GM23338 (cell line): ENCODE data around the gene MTX3. TPM values are rescaled to one million over a fixed set of nuclear protein-coding genes. Genes with fewer than 3 reads are reported as not detected.

Source experiments
- ATAC-seq: fragments of 200-7000 bp; cut with Tn5 transposase; 3 replicates; pipeline ENCODE4 v1.9.1; 2020
- DNase-seq: peaks from one replicate; pipeline ENCODE4 v3.0.0-alpha.2; 2015; ENCODE audit warnings: low spot score
- H2AFZ ChIP-seq: fragments of 200-600 bp; sonication (generic); 2 replicates; pipeline ENCODE4 v1.8.0; 2016; ENCODE audit warnings: antibody characterized with exemption, mild to moderate bottlenecking, moderate library complexity
- H3F3A ChIP-seq: fragments of 200-600 bp; sonication (generic); replicated peaks from 2 replicates; pipeline ENCODE4 v1.8.0; 2017; ENCODE audit warnings: antibody characterized with exemption, mixed run types, low read depth
- H3K27ac ChIP-seq: fragments of 200-600 bp; sonication (generic); 2 replicates; pipeline ENCODE4 v1.6.1; 2016; ENCODE audit warnings: low read depth
- H3K27me3 ChIP-seq: fragments of 200-600 bp; sonication (generic); 2 replicates; pipeline ENCODE4 v1.8.0; 2016; ENCODE audit warnings: mild to moderate bottlenecking, mixed run types, moderate library complexity; ENCODE audit not compliant: insufficient read depth
- H3K36me3 ChIP-seq: fragments of 200-600 bp; sonication (generic); 2 replicates; pipeline ENCODE4 v1.8.0; 2016; ENCODE audit warnings: mild to moderate bottlenecking; ENCODE audit not compliant: insufficient read depth
- H3K4me1 ChIP-seq: fragments of 200-600 bp; sonication (generic); 2 replicates; pipeline ENCODE4 v1.8.0; 2016; ENCODE audit warnings: mild to moderate bottlenecking, moderate library complexity; ENCODE audit not compliant: insufficient read depth
- H3K4me2 ChIP-seq: fragments of 200-600 bp; sonication (generic); 2 replicates; pipeline ENCODE4 v1.7.1; 2017; ENCODE audit warnings: mixed run types
- H3K4me3 ChIP-seq: fragments of 200-600 bp; sonication (generic); 2 replicates; pipeline ENCODE4 v1.6.1; 2016; ENCODE audit warnings: mixed run types
- H3K79me2 ChIP-seq: fragments of 200-600 bp; sonication (generic); replicated peaks from 2 replicates; pipeline ENCODE4 v1.8.0; 2017; ENCODE audit warnings: mild to moderate bottlenecking; ENCODE audit not compliant: insufficient read depth
- H3K9me2 ChIP-seq: fragments of 200-600 bp; sonication (generic); 2 replicates; pipeline ENCODE4 v1.8.0; 2017; ENCODE audit not compliant: insufficient read depth
- H4K20me1 ChIP-seq: fragments of 200-600 bp; sonication (generic); replicated peaks from 2 replicates; pipeline ENCODE4 v1.8.0; 2017; ENCODE audit warnings: mild to moderate bottlenecking; ENCODE audit not compliant: insufficient read depth
- H3K27ac Mint-ChIP-seq: 2 replicates; pipeline ENCODE4 v1.8.0; 2020; ENCODE audit warnings: inconsistent platforms, mild to moderate bottlenecking, moderate library complexity, mixed read lengths
- H3K27me3 Mint-ChIP-seq: 3 replicates; pipeline ENCODE4 v1.8.0; 2022; ENCODE audit warnings: low read depth, mild to moderate bottlenecking, moderate library complexity, mixed read lengths, inconsistent platforms; ENCODE audit not compliant: insufficient read depth, poor library complexity
- H3K36me3 Mint-ChIP-seq: 3 replicates; pipeline ENCODE4 v1.8.0; 2021; ENCODE audit warnings: low read depth, mild to moderate bottlenecking, inconsistent platforms, moderate library complexity, mixed read lengths
- H3K4me1 Mint-ChIP-seq: 3 replicates; pipeline ENCODE4 v1.8.0; 2020; ENCODE audit warnings: mild to moderate bottlenecking, inconsistent platforms, mixed read lengths
- H3K4me3 Mint-ChIP-seq: 3 replicates; pipeline ENCODE4 v1.8.0; 2021; ENCODE audit warnings: moderate library complexity, mild to moderate bottlenecking, inconsistent platforms, mixed read lengths
- H3K9me3 Mint-ChIP-seq: 3 replicates; pipeline ENCODE4 v1.8.0; 2020; ENCODE audit warnings: moderate library complexity, mild to moderate bottlenecking, inconsistent platforms, mixed read lengths
- CREB1 ChIP-seq: fragments of 250-450 bp; sonication (Bioruptor Pico); IDR thresholded peaks from 2 replicates; pipeline ENCODE4 v1.5.0; 2020; ENCODE audit warnings: low read depth, mild to moderate bottlenecking, moderate library complexity
- EZH2 ChIP-seq: fragments of 200-600 bp; sonication (generic); IDR thresholded peaks from one replicate; pipeline ENCODE4 v1.8.0; 2017; ENCODE audit warnings: antibody characterized with exemption, mild to moderate bottlenecking, low read depth; ENCODE audit not compliant: unreplicated experiment
- NANOG ChIP-seq: IDR thresholded peaks from 2 replicates; pipeline ENCODE4 v1.6.1; 2016; ENCODE audit warnings: antibody characterized with exemption, borderline replicate concordance
- STAT1 ChIP-seq: IDR thresholded peaks from one replicate; pipeline ENCODE4 v1.6.1; 2016; ENCODE audit warnings: antibody characterized with exemption; ENCODE audit not compliant: unreplicated experiment
- polyA plus RNA-seq: library from polyadenylated mRNA; unstranded; fragments of >200 nt; fragmentation: Nextera tagmentation; extraction: Ambion mirVana; gene quantifications from 2 replicates; pipeline ENCODE4 v1.2.1, GENCODE V29; 2016
- total RNA-seq: library from RNA; depleted of rRNA; stranded (reverse); fragments of >200 nt; shearing (Covaris generic); gene quantifications from 2 replicates; pipeline ENCODE4 v1.2.3, GENCODE V29; 2014
- TF ChIP-seq, protein P1 (sequence below): fragments of 250-450 bp; sonication (Bioruptor Pico); IDR thresholded peaks from 2 replicates; pipeline ENCODE4 v1.5.0; 2020; ENCODE audit warnings: mild to moderate bottlenecking, moderate library complexity
- TF ChIP-seq, protein P2 (sequence below): IDR thresholded peaks from 2 replicates; pipeline ENCODE4 v1.6.1; 2016; ENCODE audit warnings: antibody characterized with exemption
- TF ChIP-seq, protein P3 (sequence below), 2 experiments: fragments of 200-600 bp in 1 of 2; sonication (generic) in 1 of 2; conservative IDR thresholded peaks; 2 replicates each; pipeline versions ENCODE4 v1.5.1 to v1.6.1; 2016 to 2017; ENCODE audit warnings: antibody characterized with exemption in 2 of 2, low read depth in 2 of 2, mild to moderate bottlenecking in 2 of 2, moderate library complexity in 1 of 2

MTX3 gene
- total and polyA plus RNA-seq, 2 experiments from 2014 or later, result 11.3 to 33.8 TPM

DNA sequence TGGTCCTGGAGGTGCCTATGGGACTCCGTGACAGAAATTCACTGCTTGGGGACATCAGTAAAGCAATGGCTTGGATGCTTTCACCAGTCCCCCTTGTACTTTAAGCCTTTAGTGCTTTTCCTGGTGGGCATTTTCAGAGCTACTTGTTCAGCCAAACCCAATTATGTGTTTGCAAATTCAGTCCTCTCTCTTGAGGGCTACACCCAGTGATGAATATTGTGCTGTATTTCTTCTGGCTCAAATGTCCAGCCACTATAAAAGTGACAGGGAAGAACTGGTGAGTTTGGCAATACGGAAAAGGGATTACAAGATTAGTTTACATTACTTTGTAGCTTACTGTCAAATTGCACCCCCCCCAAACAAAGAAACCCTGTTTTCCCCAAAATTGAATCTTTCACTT lies 48.6 kb upstream of the MTX3 start (continued):
- TF ChIP-seq, protein P1, sequence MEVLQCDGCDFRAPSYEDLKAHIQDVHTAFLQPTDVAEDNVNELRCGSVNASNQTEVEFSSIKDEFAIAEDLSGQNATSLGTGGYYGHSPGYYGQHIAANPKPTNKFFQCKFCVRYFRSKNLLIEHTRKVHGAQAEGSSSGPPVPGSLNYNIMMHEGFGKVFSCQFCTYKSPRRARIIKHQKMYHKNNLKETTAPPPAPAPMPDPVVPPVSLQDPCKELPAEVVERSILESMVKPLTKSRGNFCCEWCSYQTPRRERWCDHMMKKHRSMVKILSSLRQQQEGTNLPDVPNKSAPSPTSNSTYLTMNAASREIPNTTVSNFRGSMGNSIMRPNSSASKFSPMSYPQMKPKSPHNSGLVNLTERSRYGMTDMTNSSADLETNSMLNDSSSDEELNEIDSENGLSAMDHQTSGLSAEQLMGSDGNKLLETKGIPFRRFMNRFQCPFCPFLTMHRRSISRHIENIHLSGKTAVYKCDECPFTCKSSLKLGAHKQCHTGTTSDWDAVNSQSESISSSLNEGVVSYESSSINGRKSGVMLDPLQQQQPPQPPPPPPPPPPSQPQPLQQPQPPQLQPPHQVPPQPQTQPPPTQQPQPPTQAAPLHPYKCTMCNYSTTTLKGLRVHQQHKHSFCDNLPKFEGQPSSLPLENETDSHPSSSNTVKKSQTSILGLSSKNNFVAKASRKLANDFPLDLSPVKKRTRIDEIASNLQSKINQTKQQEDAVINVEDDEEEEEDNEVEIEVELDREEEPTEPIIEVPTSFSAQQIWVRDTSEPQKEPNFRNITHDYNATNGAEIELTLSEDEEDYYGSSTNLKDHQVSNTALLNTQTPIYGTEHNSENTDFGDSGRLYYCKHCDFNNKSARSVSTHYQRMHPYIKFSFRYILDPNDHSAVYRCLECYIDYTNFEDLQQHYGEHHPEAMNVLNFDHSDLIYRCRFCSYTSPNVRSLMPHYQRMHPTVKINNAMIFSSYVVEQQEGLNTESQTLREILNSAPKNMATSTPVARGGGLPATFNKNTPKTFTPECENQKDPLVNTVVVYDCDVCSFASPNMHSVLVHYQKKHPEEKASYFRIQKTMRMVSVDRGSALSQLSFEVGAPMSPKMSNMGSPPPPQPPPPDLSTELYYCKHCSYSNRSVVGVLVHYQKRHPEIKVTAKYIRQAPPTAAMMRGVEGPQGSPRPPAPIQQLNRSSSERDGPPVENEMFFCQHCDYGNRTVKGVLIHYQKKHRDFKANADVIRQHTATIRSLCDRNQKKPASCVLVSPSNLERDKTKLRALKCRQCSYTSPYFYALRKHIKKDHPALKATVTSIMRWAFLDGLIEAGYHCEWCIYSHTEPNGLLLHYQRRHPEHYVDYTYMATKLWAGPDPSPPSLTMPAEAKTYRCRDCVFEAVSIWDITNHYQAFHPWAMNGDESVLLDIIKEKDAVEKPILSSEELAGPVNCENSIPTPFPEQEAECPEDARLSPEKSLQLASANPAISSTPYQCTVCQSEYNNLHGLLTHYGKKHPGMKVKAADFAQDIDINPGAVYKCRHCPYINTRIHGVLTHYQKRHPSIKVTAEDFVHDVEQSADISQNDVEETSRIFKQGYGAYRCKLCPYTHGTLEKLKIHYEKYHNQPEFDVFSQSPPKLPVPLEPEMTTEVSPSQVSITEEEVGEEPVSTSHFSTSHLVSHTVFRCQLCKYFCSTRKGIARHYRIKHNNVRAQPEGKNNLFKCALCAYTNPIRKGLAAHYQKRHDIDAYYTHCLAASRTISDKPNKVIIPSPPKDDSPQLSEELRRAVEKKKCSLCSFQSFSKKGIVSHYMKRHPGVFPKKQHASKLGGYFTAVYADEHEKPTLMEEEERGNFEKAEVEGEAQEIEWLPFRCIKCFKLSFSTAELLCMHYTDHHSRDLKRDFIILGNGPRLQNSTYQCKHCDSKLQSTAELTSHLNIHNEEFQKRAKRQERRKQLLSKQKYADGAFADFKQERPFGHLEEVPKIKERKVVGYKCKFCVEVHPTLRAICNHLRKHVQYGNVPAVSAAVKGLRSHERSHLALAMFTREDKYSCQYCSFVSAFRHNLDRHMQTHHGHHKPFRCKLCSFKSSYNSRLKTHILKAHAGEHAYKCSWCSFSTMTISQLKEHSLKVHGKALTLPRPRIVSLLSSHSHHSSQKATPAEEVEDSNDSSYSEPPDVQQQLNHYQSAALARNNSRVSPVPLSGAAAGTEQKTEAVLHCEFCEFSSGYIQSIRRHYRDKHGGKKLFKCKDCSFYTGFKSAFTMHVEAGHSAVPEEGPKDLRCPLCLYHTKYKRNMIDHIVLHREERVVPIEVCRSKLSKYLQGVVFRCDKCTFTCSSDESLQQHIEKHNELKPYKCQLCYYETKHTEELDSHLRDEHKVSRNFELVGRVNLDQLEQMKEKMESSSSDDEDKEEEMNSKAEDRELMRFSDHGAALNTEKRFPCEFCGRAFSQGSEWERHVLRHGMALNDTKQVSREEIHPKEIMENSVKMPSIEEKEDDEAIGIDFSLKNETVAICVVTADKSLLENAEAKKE, result no peak
- TF ChIP-seq, protein P2, sequence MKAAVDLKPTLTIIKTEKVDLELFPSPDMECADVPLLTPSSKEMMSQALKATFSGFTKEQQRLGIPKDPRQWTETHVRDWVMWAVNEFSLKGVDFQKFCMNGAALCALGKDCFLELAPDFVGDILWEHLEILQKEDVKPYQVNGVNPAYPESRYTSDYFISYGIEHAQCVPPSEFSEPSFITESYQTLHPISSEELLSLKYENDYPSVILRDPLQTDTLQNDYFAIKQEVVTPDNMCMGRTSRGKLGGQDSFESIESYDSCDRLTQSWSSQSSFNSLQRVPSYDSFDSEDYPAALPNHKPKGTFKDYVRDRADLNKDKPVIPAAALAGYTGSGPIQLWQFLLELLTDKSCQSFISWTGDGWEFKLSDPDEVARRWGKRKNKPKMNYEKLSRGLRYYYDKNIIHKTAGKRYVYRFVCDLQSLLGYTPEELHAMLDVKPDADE, result no peak

DNA sequence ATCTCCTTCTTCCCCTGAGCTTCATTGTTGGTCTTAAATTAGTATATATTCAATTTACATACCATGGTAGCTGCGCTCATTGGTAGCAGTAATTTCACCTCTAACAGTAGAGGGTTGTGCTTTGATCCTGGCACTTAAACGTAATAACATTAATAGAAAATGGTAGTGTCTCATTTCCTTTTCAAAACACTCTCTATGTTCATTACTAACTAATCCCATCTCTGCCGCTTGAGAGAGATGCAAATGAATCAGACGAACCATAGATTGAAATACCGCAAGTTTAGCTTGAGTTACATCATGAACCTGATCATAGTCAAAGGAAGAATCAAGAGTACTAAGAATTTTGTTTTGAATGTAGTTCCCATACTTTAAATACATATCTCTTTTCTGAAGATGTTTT lies 46.3 kb upstream of the MTX3 start:
- H3K4me2 ChIP-seq, result no peak overlapping the region
- no peak overlapping the region for H3K4me3 ChIP-seq
- no peak overlapping the region for H3K27ac Mint-ChIP-seq
- H3K79me2 ChIP-seq, result no peaks in the 10 kb centered on the region
- no peaks in the 10 kb centered on the region for H3K9me2 ChIP-seq
- H3K4me1 ChIP-seq, result peaks cover 8% of the 10 kb centered on the region; the same call in 1 of the 2 replicates
- ATAC-seq, result no peak
- H3K27me3 Mint-ChIP-seq, result peaks cover 28% of the 10 kb centered on the region
- H2AFZ ChIP-seq, result no peak overlapping the region
- H3F3A ChIP-seq, result peaks cover 4% of the 10 kb centered on the region; the same call in 1 of the 2 replicates
- no peaks in the 10 kb centered on the region for H4K20me1 ChIP-seq
- no peak overlapping the region for H3K4me3 Mint-ChIP-seq
- H3K4me1 Mint-ChIP-seq, result peaks cover 16% of the 10 kb centered on the region; the same call in 2 of the 3 replicates
- H3K36me3 Mint-ChIP-seq, result no peaks in the 10 kb centered on the region
- DNase-seq, result no peak
- peaks cover 42% of the 10 kb centered on the region for H3K27me3 ChIP-seq
- no peaks in the 10 kb centered on the region for H3K9me3 Mint-ChIP-seq
- H3K27ac ChIP-seq, result no peak overlapping the region
- no peaks in the 10 kb centered on the region for H3K36me3 ChIP-seq
- no peak for TF ChIP-seq CREB1
- TF ChIP-seq, protein P1, result no peak
- TF ChIP-seq STAT1, result no peak
- TF ChIP-seq, protein P3, sequence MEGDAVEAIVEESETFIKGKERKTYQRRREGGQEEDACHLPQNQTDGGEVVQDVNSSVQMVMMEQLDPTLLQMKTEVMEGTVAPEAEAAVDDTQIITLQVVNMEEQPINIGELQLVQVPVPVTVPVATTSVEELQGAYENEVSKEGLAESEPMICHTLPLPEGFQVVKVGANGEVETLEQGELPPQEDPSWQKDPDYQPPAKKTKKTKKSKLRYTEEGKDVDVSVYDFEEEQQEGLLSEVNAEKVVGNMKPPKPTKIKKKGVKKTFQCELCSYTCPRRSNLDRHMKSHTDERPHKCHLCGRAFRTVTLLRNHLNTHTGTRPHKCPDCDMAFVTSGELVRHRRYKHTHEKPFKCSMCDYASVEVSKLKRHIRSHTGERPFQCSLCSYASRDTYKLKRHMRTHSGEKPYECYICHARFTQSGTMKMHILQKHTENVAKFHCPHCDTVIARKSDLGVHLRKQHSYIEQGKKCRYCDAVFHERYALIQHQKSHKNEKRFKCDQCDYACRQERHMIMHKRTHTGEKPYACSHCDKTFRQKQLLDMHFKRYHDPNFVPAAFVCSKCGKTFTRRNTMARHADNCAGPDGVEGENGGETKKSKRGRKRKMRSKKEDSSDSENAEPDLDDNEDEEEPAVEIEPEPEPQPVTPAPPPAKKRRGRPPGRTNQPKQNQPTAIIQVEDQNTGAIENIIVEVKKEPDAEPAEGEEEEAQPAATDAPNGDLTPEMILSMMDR (conservative IDR thresholded peaks at IDR 0.05; ENCODE audit: low read depth in 2 of 2), result no peak
- no peak for TF ChIP-seq EZH2
- TF ChIP-seq NANOG, result no peak
